ENCODE measurements around the gene RPA3.
A peak's percentile ranks its signal among the peaks of the same experiment; 100 is the strongest.

Gene RPA3

GRCh38 chr7:7651479-7651878, 66.9 kb downstream of the RPA3 start:
- no peak for DNase-seq

GRCh38 chr7:7650682-7651206, 67.7 kb downstream of the RPA3 start:
- DNase-seq: no peak

GRCh38 chr7:7647495-7648036, 70.8 kb downstream of the RPA3 start:
- no peak for DNase-seq

- no peak for DNase-seq
These were observed 76.3 kb downstream of the RPA3 start for GRCh38 chr7:7642081-7642480.

- no peak for DNase-seq
These were observed 77.2 kb downstream of the RPA3 start for GRCh38 chr7:7641129-7641663.

- DNase-seq: peak; percentile 98
These were observed 77.9 kb downstream of the RPA3 start, which contains the start of gene UMAD1 for GRCh38 chr7:7640221-7641128. Gene UMAD1, plus strand, starts transcription at chr7:7640752. Its CDS starts 32,620 bp downstream, at chr7:7673372.

- DNase-seq: no peak
These were observed 78.6 kb downstream of the RPA3 start for GRCh38 chr7:7639847-7640220.

- DNase-seq: no peak
These were observed 79.0 kb downstream of the RPA3 start for GRCh38 chr7:7639421-7639820.

- DNase-seq: no peak
These were observed 87.6 kb downstream of the RPA3 start for GRCh38 chr7:7630626-7631329.

- no peak for DNase-seq
These were observed 89.9 kb downstream of the RPA3 start for GRCh38 chr7:7628476-7628875.

GRCh38 chr7:7620644-7621210, 97.7 kb downstream of the RPA3 start:
- DNase-seq: no peak

- DNase-seq: no peak
These were observed 98.2 kb downstream of the RPA3 start for GRCh38 chr7:7620236-7620635.

- DNase-seq: no peak
These were observed 100.0 kb downstream of the RPA3 start for GRCh38 chr7:7618410-7618809.

GRCh38 chr7:7617550-7617949, 100.9 kb downstream of the RPA3 start:
- DNase-seq: no peak

GRCh38 chr7:7614018-7614741, 104.2 kb downstream of the RPA3 start:
- DNase-seq: no peak

GRCh38 chr7:7613210-7613609, 105.2 kb downstream of the RPA3 start:
- DNase-seq: no peak

GRCh38 chr7:7612519-7612918, 105.9 kb downstream of the RPA3 start:
- no peak for DNase-seq

- DNase-seq: no peak
These were observed 109.1 kb downstream of the RPA3 start for GRCh38 chr7:7609330-7609729.

GRCh38 chr7:7607010-7607409, 111.4 kb downstream of the RPA3 start:
- no peak for DNase-seq

GRCh38 chr7:7596176-7596575, 122.2 kb downstream of the RPA3 start:
- no peak for DNase-seq

- peak; percentile 13 for DNase-seq
These were observed 123.0 kb downstream of the RPA3 start for GRCh38 chr7:7595451-7595850.

Data from NCI-H526 treated with DMSO at 0.1 percent for 48 hours (cell line).